HG03175 (cell line): Measurements from ENCODE around the gene ASS1.

Experiments
- ATAC-seq: cut with Tn5 transposase; IDR thresholded peaks from one replicate; pipeline ENCODE4 v1.9.1; 2021; ENCODE audit warnings: mild to moderate bottlenecking, moderate library complexity; ENCODE audit not compliant: unreplicated experiment

Gene ASS1

DNA sequence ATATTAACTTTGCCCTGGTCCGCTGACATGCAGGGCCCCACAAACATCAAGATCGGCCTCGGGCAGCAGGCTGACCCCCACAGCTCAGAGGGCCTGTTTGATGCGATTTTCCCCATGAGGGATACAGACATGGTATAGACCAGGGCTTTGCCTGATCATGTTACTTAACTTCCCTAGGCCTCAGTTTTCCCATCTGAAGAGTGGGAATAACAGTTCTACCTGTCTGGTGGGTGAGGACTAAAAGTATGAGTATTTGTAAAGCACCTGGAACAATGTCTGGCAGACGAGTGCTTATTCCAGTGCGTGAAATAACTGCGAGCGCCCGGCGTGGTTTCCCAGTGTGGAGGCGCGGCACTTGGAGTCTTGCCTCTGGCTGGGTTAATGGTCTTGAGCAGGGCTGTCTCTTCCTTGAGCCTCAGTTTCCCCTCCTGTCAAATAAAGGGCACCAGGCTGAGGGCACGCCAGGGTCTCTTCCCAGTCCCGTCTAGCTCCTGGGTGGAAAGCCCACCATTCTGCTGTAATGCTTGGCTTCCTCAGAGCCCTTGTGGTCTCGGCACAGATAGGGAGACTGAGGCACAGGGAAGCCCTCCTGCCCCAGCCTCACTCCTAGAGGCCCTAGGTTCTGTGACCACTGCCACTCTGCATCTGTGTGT, 47.2 kb downstream of the ASS1 start:
- ATAC-seq, result no peak

DNA sequence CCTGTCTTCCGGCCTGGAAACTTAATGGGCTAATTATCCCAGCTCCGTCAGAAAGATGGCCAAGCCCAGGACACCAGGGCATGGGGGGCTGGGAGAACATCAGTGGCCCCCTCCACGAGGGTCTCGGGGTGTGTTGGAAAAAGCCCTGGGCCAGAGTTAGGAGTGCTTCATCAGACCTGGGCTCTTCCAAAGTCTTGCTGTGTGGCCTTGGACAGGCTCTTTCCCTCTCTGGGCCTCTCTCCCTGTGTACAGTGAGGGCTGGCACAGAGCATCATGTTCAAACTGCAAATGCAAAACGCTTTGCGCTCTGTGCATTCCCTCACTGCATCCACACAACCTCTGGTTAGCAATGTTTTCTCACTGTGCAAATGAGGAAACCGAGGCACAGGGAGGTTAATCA, 48.3 kb downstream of the ASS1 start:
- no peak for ATAC-seq

DNA sequence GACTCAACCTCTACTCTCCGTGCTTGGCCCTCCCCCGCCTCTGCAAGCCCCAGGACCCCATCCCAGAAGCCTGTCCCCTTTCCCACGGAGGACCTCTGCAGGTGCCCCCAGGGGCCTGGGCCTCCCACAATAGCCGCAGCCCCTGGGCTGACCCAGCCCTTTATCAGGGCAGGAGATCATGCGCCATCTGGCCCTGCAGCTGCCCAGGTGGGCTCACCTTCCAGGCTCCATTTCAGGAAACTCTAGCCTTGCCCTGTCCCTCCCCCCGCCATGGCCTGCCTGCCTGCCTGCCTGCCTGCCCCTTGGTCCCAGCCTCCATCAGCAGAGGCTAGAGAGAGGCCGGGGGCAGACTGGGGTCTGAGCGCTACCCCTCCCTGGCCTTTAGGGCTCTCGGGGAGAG, 48.7 kb downstream of the ASS1 start:
- no peak for ATAC-seq

DNA sequence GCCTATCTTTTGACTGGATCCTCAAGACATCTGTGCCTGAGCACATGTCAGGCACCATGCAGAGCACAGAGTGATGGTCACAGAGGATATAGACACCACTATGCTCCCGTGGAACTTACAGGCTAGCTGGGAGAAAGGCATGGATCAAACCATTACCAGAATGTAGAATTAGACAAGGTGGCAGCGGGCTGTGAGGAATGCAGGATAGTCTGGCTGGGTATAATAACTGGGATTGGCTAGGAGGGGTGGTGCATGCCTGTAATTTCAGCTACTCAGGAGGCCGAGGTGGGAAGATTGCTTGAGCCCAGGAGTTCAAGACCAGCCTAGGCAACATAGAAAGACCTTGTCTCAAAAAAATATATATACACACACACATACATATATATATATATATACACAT, 50.3 kb downstream of the ASS1 start:
- ATAC-seq, result no peak

DNA sequence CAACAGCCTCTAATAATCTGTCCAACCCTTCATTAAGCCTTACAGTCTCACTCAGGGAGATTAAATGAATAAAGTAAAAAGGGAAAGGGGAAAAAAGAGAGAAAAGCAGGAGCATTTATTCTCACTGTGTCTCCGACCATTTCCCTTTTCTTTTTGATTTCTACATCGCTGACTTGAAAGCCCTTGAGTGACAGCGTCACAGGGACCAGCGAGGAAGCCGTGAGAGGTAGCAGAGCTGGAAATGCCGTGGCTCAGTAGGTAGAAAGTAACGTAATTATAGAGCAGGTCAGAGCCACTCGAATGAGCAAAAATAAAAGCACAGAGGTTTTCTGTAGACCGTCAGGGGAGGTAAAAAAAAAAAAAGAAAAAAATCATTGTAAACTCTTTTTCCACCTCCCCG, 52.4 kb downstream of the ASS1 start:
- ATAC-seq, result no peak

DNA sequence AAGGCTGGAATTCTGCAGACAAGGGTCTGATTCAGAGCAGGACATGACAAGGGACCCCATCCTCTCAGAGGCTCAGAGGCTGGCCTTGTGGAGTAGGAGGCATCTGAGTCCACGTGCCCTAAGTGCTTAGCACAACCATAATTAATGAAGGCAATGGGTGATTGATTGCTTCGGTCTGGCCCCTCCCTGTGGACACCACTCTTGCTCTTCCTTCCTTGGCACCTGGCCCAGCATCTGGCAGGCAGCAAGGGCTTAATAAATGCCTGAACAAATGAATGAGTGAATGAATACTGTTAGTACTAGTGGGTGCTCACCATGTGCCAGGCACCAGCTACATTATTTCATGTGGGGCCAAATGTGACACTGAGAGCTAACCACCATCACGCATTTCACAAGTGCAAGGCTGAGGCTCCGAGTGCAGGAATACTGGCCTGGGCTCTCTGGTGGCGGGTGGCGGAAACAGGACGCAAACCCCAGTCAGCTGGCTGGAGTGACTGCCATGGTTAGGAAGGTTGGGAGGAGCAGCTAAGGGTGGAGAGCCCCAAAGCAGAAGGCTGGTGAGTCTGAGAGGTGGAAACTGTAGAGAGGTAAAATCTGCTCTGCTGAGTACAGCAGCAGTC, 53.6 kb downstream of the ASS1 start:
- ATAC-seq, result no peak

DNA sequence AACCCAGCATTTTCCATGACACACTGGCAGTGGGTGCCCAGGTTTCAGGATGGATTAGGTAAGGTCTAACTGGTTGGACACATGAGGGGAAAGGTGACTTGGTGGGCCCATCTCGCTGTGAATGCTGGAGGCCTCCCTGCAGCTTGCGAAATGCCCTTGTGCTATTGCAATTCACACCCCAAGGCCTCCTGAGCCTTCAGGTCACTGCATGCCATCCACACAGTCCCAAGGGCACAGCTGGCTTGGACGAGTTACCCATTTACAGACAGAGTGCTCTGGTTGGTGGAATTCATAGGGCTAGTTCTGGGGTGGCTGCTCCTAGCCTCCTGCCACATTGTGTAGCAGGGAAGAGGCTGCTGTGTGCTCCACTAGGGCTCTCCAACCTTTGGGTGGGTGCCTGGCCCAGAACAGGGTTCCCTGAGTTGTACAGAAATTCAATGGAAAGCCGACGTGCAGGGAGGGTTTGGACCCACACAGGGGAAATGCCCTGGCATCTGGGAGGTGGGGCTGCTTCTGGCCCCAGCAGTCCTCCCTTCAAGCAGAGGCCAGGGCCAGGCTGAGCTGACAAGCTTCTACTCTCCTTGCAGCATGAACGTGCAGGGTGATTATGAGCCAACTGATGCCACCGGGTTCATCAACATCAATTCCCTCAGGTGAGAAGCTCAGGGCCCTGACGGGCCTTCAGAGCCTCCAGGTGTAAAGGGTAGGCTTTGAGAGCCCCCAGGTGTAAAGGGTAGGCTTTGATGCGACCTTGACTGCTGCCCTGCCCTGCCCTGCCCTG, 54.3 kb downstream of the ASS1 start:
- no peak for ATAC-seq

DNA sequence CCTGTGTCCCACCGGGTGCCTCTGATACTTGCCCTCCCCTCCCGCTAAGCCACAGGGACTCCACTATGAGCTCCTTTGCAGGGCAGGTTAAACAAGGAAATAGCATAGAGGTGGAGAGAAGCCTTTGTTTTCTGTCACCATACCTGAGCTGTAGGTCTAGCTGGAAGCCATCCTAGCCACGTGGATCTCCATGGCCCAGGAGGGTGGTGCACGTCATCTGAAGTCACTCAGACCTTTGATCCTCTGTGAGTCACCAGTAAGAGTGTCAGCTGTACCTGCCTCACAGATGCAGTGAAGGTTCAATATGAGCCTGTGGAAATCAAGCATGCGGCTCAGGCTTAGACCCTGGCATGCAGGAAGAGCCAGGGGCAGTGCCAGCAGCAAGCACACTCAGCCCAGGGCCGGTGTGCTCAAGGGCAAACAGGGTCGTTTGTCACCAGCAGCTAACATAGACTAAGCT, 55.1 kb downstream of the ASS1 start:
- ATAC-seq, result no peak

DNA sequence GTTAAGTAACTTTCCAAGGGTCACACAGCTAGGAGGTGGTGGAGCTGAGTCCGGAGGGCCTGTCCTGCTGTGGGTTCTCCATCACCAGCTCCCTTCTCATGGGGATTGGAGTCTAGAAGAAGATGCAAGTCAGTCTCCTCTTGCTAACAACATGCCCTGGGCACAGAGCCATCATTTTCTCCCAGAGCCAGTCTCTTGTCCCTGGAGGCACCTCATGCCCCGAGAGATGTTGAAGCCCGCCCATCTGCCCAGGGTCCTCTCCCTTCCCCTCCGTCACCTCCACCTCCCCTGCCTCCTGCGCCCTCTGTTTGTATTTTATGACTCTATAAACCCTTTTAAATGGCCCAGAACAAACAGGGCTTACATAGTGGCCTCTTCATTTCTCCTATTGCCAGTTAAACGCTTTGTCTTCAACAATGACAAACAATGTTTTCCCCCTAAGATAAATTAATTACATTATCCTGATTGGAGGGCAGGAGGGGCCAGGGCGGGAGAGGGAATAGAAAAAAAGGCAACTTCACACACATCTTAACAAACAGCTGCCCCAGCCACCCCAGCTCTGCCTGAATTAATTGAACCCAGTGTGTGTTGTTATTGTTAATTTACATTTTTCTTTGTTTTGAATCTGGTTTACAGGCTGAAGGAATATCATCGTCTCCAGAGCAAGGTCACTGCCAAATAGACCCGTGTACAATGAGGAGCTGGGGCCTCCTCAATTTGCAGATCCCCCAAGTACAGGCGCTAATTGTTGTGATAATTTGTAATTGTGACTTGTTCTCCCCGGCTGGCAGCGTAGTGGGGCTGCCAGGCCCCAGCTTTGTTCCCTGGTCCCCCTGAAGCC, 55.8 kb downstream of the ASS1 start:
- no peak for ATAC-seq

DNA sequence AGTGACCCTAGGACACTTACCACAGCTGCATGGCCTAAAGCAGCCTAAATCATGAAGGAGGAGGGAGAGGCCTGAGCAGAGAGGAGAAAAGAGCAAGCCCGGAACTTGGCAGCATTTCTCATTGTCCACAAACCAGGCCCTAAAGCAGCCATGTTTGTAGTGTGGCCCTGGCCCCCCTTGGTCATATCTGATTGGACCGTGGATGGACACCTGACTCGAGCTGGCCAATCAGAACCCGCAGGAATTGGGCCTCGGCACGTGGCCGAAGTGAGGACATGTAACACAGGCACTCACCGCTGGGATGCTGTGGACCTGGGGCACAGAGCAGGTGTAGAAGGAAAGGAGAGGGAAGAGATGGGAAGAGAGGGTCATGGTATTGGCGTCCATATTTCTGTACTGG, 56.9 kb downstream of the ASS1 start:
- ATAC-seq, result no peak

DNA sequence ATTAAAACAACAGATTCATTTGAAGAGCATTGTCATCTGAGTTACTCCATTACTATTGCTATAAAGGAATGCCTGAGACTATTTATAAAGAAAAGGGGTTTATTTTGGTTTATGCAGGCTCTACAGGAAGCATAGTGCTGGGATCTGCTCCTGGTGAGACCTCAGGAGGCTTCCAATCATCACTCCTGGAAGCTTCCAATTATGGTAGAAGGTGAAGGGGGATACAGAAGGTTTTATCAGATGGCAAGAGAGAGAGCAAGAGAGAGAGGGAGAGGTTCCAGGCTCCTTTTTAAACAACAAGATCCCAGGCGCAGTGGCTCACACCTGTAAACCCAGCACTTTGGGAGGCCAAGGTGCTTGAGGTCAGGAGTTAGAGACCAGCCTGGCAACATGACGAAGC, 63.5 kb downstream of the ASS1 start:
- no peak for ATAC-seq

DNA sequence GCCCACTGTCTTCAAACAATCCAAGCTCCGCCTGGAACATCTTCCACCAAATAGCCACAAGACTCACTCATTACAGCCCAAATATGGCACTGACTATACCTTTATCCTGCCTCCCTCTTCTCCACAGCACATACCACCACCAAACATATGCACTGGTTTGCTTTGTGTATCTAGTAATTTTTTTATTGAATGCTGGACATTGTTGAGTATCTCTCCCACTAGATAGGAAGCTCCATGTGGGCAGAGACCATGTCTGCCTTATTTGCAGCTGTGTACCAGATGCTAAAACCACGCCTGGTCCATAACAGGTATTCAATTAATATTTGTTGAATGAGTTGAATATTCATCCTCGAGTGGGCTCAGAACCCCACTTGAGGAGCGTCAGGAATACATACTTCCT, 67.4 kb downstream of the ASS1 start:
- ATAC-seq, result no peak

DNA sequence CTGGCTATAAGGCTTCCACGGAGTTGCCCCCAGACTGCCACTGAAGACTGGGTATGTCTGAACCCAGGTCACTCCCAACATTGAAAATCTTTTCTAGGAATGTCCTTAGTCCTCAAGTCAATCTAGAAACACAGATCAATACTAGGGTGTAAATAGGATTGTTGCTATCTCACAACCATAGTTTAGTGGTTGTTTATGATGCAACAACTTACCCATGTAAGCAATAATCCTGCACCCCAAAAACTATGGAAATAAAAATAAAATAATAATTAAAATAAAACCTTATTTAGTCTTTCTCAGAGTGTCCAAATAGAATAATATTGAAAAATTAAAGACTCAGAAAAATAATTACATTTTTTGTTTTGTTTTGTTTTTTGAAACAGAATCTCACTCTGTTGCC, 68.3 kb downstream of the ASS1 start:
- no peak for ATAC-seq

DNA sequence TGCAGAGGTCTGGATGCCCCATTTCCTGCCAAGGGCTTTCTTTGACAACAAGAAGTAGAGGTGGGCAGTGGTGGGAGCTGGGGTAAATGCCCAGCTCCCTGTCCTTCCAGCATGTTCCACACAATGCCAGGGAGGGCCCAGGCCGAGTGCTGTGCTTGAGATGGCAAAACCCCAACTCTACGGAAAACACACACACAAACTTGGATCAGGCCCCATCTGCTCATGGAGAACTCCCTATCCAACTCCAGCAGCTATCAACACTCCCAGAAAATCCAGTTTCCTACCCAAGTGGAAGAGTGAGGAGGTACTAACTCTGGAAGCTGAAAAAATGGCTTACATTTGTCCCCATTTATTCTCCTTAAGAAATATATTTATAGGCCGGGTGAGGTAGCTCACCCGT, 73.5 kb downstream of the ASS1 start:
- ATAC-seq, result no peak

DNA sequence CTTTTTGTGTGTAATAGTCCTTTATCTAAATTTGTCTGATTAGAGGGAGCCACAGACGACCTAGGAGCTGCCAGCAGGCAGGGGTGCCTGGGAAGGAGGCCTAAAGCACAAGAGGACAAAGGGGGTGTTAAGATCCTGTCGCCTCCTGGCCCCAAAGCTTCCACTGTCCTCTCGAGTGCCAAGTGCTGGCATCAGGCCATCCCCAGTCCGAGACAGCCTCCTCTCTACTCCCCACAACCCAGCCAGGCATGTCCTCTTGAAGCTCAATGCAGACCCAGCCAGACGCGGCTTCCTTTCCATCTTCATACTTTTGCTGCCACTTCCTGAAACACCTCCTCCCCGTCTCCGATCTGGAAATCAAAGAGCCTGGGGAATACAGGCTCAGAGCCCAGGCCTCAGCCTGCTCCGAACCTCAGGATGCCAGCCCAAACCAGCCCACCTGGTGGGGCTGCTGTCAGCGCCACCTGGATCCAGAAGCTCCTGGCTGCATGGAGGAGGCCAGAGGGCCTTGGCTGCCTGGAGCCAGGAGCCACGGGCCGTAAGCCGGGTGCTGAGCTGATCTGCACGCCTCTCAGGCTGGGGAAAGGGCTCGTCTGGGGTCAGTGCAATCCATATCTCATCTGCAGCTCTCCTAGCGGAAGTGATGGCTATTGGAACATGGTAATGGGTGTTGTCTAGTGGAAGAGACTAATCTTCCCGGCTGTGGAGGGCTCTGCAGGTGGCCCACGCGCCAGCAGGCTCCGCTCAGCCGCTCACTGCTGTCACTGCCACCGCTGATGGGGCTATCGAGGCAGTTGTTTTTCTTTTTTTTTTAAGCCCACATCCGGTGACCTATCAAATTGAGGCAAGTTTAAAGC, 74.4 kb downstream of the ASS1 start:
- ATAC-seq, result no peak

DNA sequence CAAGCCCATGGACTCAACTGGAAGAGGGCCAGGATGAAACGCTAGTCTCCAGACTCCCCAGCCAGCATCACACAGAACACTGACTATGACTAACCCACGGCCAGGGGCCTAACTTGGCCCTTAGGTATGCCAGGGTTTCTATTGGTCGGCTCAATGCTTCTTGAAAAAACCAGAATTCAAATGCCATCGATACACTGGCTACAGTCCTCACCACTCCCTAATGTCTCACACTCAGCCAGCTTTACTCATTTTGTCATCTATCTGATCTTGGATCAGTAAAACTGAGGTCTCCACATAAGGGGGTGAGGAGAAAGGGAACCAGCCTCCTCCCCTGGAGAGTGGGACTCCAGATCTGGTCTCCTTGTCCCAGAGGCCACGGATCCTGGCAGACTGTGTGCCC, 75.2 kb downstream of the ASS1 start:
- no peak for ATAC-seq

DNA sequence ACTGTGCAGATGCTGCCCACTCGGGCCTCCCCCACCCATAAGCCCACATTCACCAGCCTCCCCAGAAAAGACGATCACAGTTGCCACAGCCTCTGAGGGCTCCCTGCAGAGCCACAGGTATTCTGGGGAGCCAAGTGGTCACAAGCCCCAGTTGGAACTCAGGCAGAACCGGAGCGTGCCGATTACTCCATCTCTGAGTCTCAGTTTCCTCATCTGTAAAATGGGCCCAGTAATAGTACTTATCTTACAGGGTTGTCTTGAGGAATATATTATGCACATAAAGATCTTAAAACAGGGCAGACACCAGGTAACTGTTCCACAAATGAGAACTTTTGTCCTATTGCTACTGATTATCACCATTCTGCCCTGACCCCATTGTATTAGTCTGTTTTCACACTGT, 77.0 kb downstream of the ASS1 start:
- no peak for ATAC-seq

DNA sequence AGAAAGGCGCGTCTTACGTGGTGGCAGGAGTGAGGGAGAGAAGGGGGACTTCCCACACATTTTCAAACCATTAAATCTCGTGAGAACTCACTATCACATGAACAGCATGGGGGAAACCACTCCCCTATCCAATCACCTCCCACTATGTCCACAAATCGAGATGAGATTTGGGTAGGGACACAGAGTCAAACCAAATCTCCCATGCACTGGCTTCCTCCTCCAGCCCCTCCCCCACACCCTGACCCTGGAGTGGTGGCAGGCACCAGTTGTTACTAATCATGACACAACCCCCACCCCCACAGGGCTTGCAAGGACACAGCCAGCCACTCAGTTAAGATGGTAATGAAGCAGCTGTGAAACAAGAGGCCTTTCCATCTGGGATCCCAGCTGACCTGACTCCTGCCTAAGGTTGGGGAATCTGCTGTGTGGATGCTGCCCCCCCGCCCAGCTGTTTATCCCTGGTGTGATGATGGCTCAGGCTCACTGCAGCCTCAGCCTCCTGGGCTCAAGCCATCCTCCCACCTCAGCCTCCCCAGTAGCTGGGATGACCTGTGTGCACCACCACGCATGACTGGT, 77.6 kb downstream of the ASS1 start:
- no peak for ATAC-seq

DNA sequence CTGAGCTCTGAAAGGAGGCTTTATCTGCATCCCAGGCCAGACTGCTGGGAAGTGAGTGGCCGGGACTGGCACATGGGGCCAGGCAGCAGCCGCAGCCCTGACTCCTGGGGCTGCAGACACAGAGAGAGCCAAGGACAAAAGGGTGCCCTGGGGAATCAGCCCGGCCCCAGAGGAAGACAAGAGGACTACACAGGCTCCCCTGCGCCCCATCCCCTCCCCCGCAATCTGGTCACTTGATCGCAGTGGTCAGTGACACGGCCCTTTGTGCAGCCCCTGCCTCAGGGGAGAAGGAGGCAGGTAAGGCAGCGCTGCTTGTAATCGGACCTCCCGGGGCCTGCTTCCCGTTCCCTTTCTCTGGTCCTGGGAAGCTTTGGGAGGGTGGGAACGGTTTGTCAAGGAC, 79.2 kb downstream of the ASS1 start:
- no peak for ATAC-seq

DNA sequence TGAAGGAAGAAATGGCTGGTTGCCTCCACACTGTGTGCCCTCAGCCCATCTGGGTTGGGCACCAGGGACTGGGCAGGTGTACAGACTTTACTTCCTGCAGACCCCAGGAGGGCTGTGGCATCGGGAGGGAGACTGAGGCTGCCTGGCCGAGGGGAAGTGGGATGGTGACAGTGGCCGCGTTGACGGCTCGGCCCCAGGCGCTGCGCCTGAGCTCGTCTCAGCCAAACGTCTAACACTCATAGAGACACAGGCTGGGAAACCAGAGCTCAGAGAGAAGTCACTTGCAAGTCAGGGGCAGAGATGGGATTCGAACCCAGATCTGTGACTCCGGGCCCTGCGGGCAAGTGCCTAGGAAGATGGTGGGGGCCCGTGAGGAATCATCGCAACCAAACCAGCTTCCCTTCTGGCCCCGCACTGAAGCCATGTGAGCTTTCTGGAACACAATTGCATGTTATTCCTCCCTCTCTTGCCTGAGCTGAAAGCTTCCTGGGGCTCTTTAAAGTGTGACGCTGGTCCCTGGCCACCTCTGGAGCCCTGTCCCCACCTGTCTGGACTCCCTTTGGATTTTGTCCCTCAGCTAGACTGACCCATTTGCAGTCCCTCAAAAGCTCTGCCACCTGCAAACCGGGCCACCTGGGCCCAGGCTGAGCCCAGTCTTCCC, 81.6 kb downstream of the ASS1 start:
- no peak for ATAC-seq
